GM12878 (cell line): Measurements from ENCODE around the gene XAGE1B. TPM values are rescaled to one million over a fixed set of nuclear protein-coding genes. Genes with fewer than 3 reads are reported as not detected.
"Not testable (repeated sequence)": the region's sequence is repeated elsewhere in the genome, so short reads cannot be mapped to it uniquely, and the experiment has no call there.

Source experiments
- ATAC-seq: fragments of 200-7000 bp; cut with Tn5 transposase; 3 replicates; pipeline ENCODE4 v1.9.1; 2020; ENCODE audit warnings: mild to moderate bottlenecking, moderate library complexity
- BruUV-seq: library from RNA; stranded (reverse); fragments of 400-500 nt; replicated peaks from 2 replicates; lab custom pipeline; 2021; lab: Mats Ljungman, UMichigan
- CTCF ChIA-PET: fragments of 300-600 bp; sonication (Branson Sonifier 250); formaldehyde crosslinking; extraction: SDS; loops from one replicate; lab custom pipeline; 2021; ENCODE audit warnings: inconsistent platforms; lab: Yijun Ruan, JAX
- POLR2A ChIA-PET: fragments of 350-600 bp; formaldehyde crosslinking; extraction: SDS; loops from one replicate; lab custom pipeline; 2021; ENCODE audit warnings: inconsistent platforms; lab: Charles Lee
- RAD21 ChIA-PET: fragments of 300-600 bp; sonication (Branson Sonifier 250); formaldehyde crosslinking; loops from one replicate; lab custom pipeline; 2023; ENCODE audit warnings: antibody characterized with exemption; ENCODE audit not compliant: unreplicated experiment; lab: Charles Lee
- SMC1A ChIA-PET: fragments of 300-600 bp; sonication (Branson Sonifier 250); formaldehyde crosslinking; loops from one replicate; lab custom pipeline; 2023; ENCODE audit not compliant: unreplicated experiment, uncharacterized antibody; lab: Charles Lee
- DNase-seq: peaks from one replicate; pipeline ENCODE4 v3.0.0-alpha.2; 2011; ENCODE audit warnings: low read depth, low spot score
- FAIRE-seq: peaks from 3 replicates; lab custom pipeline; 2011; peaks lifted over from hg19 to GRCh38; lab: Jason Lieb, UNC
- H2AFZ ChIP-seq: 2 replicates; pipeline ENCODE4 v1.6.0; 2011; ENCODE audit warnings: low read depth, low read length, control low read depth; ENCODE audit not compliant: control insufficient read depth
- H3K27ac ChIP-seq: 2 replicates; pipeline ENCODE4 v1.5.1; 2011; ENCODE audit warnings: control low read depth; ENCODE audit not compliant: control insufficient read depth, insufficient read depth
- H3K27me3 ChIP-seq, 2 experiments: replicated peaks in 1 of 2; 2 replicates each; pipeline versions ENCODE4 v1.6.0 to v1.6.1; 2011; ENCODE audit warnings: low read length in 1 of 2; ENCODE audit not compliant: control insufficient read depth in 2 of 2, insufficient read depth in 2 of 2
- H3K36me3 ChIP-seq, 2 experiments: 2 replicates each; pipeline ENCODE4 v1.5.1; 2011; ENCODE audit warnings: low read length in 1 of 2; ENCODE audit not compliant: control insufficient read depth in 2 of 2, insufficient read depth in 2 of 2
- H3K4me1 ChIP-seq: 2 replicates; pipeline ENCODE4 v1.6.1; 2011; ENCODE audit warnings: mild to moderate bottlenecking, low read length, moderate library complexity, mixed read lengths; ENCODE audit not compliant: control insufficient read depth, insufficient read depth
- H3K4me2 ChIP-seq: 2 replicates; pipeline ENCODE4 v1.6.0; 2011; ENCODE audit warnings: control low read depth; ENCODE audit not compliant: control insufficient read depth, insufficient read depth
- H3K4me3 ChIP-seq: fragments of 200-600 bp; sonication (generic); 2 replicates; pipeline ENCODE4 v1.5.1; 2016
- H3K79me2 ChIP-seq: 2 replicates; pipeline ENCODE4 v1.6.0; 2011; ENCODE audit warnings: low read length; ENCODE audit not compliant: control insufficient read depth, insufficient read depth
- H3K9ac ChIP-seq: 2 replicates; pipeline ENCODE4 v1.8.0; 2011; ENCODE audit warnings: low read length, control low read depth, mixed read lengths; ENCODE audit not compliant: control insufficient read depth, insufficient read depth
- H3K9me3 ChIP-seq: replicated peaks from 3 replicates; pipeline ENCODE4 v1.5.1; 2011; ENCODE audit warnings: mild to moderate bottlenecking, low read length; ENCODE audit not compliant: control insufficient read depth, insufficient read depth
- H4K20me1 ChIP-seq: 2 replicates; pipeline ENCODE4 v1.6.0; 2011; ENCODE audit not compliant: control insufficient read depth, insufficient read depth
- EP300 ChIP-seq, 2 experiments: fragments of 150-350 bp in 1 of 2; IDR thresholded peaks; 2 replicates each; pipeline ENCODE4 v1.6.1; 2011 to 2012; ENCODE audit warnings: low read depth in 2 of 2, low read length in 2 of 2, borderline replicate concordance in 1 of 2, improper control_type of control experiment in 1 of 2, inconsistent platforms in 1 of 2; ENCODE audit not compliant: control insufficient read depth in 1 of 2
- HDAC6 ChIP-seq: fragments of 200-600 bp; sonication (generic); IDR thresholded peaks from one replicate; pipeline ENCODE4 v1.8.0; 2017; ENCODE audit warnings: antibody characterized with exemption; ENCODE audit not compliant: unreplicated experiment
- KDM1A ChIP-seq: fragments of 200-600 bp; sonication (generic); IDR thresholded peaks from 2 replicates; pipeline ENCODE4 v1.6.1; 2016; ENCODE audit warnings: borderline replicate concordance
- MLLT1 ChIP-seq: fragments of 450-650 bp; IDR thresholded peaks from 2 replicates; pipeline ENCODE4 v1.6.1; 2016; ENCODE audit warnings: mild to moderate bottlenecking
- NFIC ChIP-seq: IDR thresholded peaks from 2 replicates; pipeline ENCODE4 v1.6.1; 2012; ENCODE audit warnings: low read depth, mild to moderate bottlenecking, inconsistent platforms, low read length, moderate library complexity
- NR2F1 ChIP-seq: fragments of 450-650 bp; conservative IDR thresholded peaks from 2 replicates; pipeline ENCODE4 v1.6.1; 2017; ENCODE audit warnings: mild to moderate bottlenecking
- PBX3 ChIP-seq: IDR thresholded peaks from 2 replicates; pipeline ENCODE4 v1.6.1; 2011; ENCODE audit warnings: mild to moderate bottlenecking, low read depth, low read length, moderate library complexity; ENCODE audit not compliant: insufficient replicate concordance
- SIN3A ChIP-seq: IDR thresholded peaks from 2 replicates; pipeline ENCODE4 v1.6.1; 2012; ENCODE audit warnings: low read depth, low read length, improper control_type of control experiment
- SPI1 ChIP-seq: IDR thresholded peaks from 2 replicates; pipeline ENCODE4 v1.6.1; 2011; ENCODE audit warnings: low read depth, mild to moderate bottlenecking, low read length, moderate library complexity, borderline replicate concordance; ENCODE audit not compliant: insufficient read depth
- TCF12 ChIP-seq: IDR thresholded peaks from 2 replicates; pipeline ENCODE4 v1.6.1; 2011; ENCODE audit warnings: low read depth, mild to moderate bottlenecking, low read length
- ZNF207 ChIP-seq: fragments of 450-650 bp; IDR thresholded peaks from 2 replicates; pipeline ENCODE4 v1.6.1; 2014; ENCODE audit warnings: antibody characterized with exemption, mild to moderate bottlenecking, borderline replicate concordance
- ZNF24 ChIP-seq: fragments of 450-650 bp; IDR thresholded peaks from 2 replicates; pipeline ENCODE4 v1.6.1; 2017; ENCODE audit warnings: antibody characterized with exemption, mild to moderate bottlenecking
- WGBS: methylation state at CpG from one replicate; pipeline ENCODE4 v1.1.6; 2016; ENCODE audit warnings: low lambda C conversion rate; ENCODE audit not compliant: insufficient replicate concordance, insufficient coverage; ENCODE audit errors: missing lambda C conversion rate; 5-methylcytosine and 5-hydroxymethylcytosine counted together
- in situ Hi-C: fragments of 300-500 bp; cut with MboI; formaldehyde crosslinking; loops from 9 replicates; pipeline ENCODE4 v1.14.3; 2018; ENCODE audit warnings: mixed read lengths
- intact Hi-C: fragments of 100-400 bp; cut with micrococcal nuclease; formaldehyde crosslinking; loops from one replicate; pipeline ENCODE4 v1.14.2; 2022; ENCODE audit not compliant: unreplicated experiment
- polyA plus RNA-seq, 11 experiments: library from polyadenylated mRNA; depleted of rRNA in 4 of 11; unstranded in 6 of 11; stranded (reverse) in 5 of 11; fragments of >200 nt; fragmentation: Nextera tagmentation in 4 of 11; fragmentation: Illumina TruSeq in 1 of 11; extraction: Ambion mirVana in 4 of 11; extraction: Trizol in 1 of 11; gene quantifications; 1 replicate in 1 of 11; 2 replicates in 10 of 11; pipeline versions ENCODE4 v1.2.1 to v1.2.3, GENCODE V29; 2011 to 2016; ENCODE audit warnings: inconsistent platforms in 2 of 11, missing spikeins in 2 of 11, low read depth in 1 of 11
- total RNA-seq, 4 experiments: library from RNA; depleted of rRNA in 3 of 4; stranded (reverse); fragments of >200 nt in 3 of 4; fragmentation: Illumina TruSeq in 1 of 4; extraction: Trizol in 1 of 4; gene quantifications; 2 replicates each; pipeline versions ENCODE4 v1.2.1 to v1.2.3, GENCODE V29; 2013 to 2021
- TF ChIP-seq, protein P1 (sequence below): IDR thresholded peaks from 2 replicates; pipeline ENCODE4 v1.6.1; 2011; ENCODE audit warnings: low read depth, mild to moderate bottlenecking, low read length, moderate library complexity, borderline replicate concordance; ENCODE audit errors: extremely low read depth
- TF ChIP-seq, protein P2 (sequence below): fragments of 450-650 bp; IDR thresholded peaks from 2 replicates; pipeline ENCODE4 v1.6.1; 2016; ENCODE audit warnings: mild to moderate bottlenecking

Gene XAGE1B
- total and polyA plus RNA-seq, 10 of the 15 experiments (the other 5 are each of a cell fraction or from before 2014, with no cell fraction given) = not detected

DNA sequence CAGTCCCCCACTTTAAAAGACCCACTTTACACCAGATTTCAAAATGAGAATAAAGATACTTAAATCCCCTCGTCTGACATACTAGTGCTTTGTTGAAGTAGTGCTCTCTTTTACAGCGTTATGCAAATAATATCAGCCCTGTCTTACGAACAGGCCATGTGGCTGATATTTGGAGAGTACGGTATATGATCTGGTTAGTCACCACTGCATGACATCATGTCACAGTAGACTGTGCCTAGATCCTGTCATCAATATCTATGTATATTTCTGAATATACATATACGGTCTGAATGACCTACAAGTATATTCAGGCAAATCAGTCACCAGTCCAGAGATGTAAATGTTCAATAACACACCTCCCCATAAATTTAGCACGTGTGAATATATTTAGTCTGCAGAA is 25.4 kb upstream of the XAGE1B start:
- FAIRE-seq (no peak), DNase-seq (no peak), ATAC-seq (no peak)
- SMC1A ChIA-PET = no interaction called here
- Histone ChIP-seq H3K4me3 (no peak overlapping the region), H2AFZ (no peak overlapping the region), H3K9ac (no peak overlapping the region), H3K36me3 (no peaks in the 10 kb centered on the region), H3K9me3 (no peaks in the 10 kb centered on the region; the same call in 2 of the 3 replicates), H3K27ac (no peak overlapping the region), H3K27me3 (no peaks in the 10 kb centered on the region), H3K4me2 (no peak overlapping the region), H3K4me1 (no peaks in the 10 kb centered on the region), H4K20me1 (no peaks in the 10 kb centered on the region), H3K79me2 (no peaks in the 10 kb centered on the region)
- RAD21 ChIA-PET = no interaction called here
- in situ Hi-C loops (no loop called here), intact Hi-C loops (no loop called here)
- TF ChIP-seq SIN3A (no peak), PBX3 (no peak), HDAC6 (no peak), KDM1A (no peak), NFIC (no peak), TCF12 (no peak), NR2F1 (no peak), ZNF207 (no peak), SPI1 (no peak), EP300 (IDR thresholded peaks at IDR 0.05; ENCODE audit: borderline replicate concordance in 1 of 2, control insufficient read depth in 1 of 2, low read depth in 2 of 2, low read length in 2 of 2) (no peak), ZNF24 (no peak), MLLT1 (no peak)
- TF ChIP-seq, protein P1, sequence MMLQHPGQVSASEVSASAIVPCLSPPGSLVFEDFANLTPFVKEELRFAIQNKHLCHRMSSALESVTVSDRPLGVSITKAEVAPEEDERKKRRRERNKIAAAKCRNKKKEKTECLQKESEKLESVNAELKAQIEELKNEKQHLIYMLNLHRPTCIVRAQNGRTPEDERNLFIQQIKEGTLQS = no peak
- TF ChIP-seq, protein P2, sequence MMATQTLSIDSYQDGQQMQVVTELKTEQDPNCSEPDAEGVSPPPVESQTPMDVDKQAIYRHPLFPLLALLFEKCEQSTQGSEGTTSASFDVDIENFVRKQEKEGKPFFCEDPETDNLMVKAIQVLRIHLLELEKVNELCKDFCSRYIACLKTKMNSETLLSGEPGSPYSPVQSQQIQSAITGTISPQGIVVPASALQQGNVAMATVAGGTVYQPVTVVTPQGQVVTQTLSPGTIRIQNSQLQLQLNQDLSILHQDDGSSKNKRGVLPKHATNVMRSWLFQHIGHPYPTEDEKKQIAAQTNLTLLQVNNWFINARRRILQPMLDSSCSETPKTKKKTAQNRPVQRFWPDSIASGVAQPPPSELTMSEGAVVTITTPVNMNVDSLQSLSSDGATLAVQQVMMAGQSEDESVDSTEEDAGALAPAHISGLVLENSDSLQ = no peak
- 7% methylated on average over 6 of the region's 6 CpGs for WGBS
- no TSS peak for BruUV-seq
- POLR2A ChIA-PET = no interaction called here
- CTCF ChIA-PET = no interaction called here

- H2AFZ ChIP-seq, H3K27me3 ChIP-seq, H3K36me3 ChIP-seq, RAD21 ChIA-PET, FAIRE-seq, BruUV-seq, H3K4me3 ChIP-seq, H3K79me2 ChIP-seq, H3K9ac ChIP-seq, H3K4me2 ChIP-seq, SMC1A ChIA-PET, ATAC-seq, CTCF ChIA-PET, H3K4me1 ChIP-seq, H4K20me1 ChIP-seq, in situ Hi-C loops, DNase-seq, H3K9me3 ChIP-seq, POLR2A ChIA-PET, intact Hi-C loops, H3K27ac ChIP-seq: not testable (repeated sequence)
- WGBS = 44% methylated on average over 4 of the region's 4 CpGs
Observed at GRCh38 chrX:52541051-52541450, 24.2 kb upstream of the XAGE1B start.
